HEK293 (cell line): ENCODE measurements around the gene TNFRSF25.
"Not testable (repeated sequence)": the region's sequence is repeated elsewhere in the genome, so short reads cannot be mapped to it uniquely, and the experiment has no call there.

ENCODE experiments used
- CTCF ChIA-PET: fragments of 350-600 bp; formaldehyde crosslinking; extraction: SDS; loops from one replicate; lab custom pipeline; 2021; ENCODE audit warnings: antibody characterized with exemption; lab: Yijun Ruan, JAX
- POLR2A ChIA-PET: fragments of 300-600 bp; formaldehyde crosslinking; extraction: SDS; loops from one replicate; lab custom pipeline; 2020; ENCODE audit warnings: antibody characterized with exemption, inconsistent platforms; lab: Yijun Ruan, JAX
- H3K27ac ChIP-seq: fragments of 200-500 bp; sonication (Bioruptor generic); 2 replicates; pipeline ENCODE4 v1.5.1; 2014; ENCODE audit warnings: low read depth, low read length, control low read depth, inconsistent platforms; ENCODE audit errors: extremely low read depth
- H3K36me3 ChIP-seq, 2 experiments: fragments of 200-500 bp in 1 of 2; sonication (Bioruptor generic) in 1 of 2; 1 replicate in 1 of 2; 2 replicates in 1 of 2; pipeline ENCODE4 v1.5.1; 2014 to 2017; ENCODE audit warnings: inconsistent platforms in 2 of 2, low read length in 2 of 2; ENCODE audit not compliant: control insufficient read depth in 2 of 2, insufficient read depth in 1 of 2
- H3K4me1 ChIP-seq: fragments of 200-500 bp; sonication (Bioruptor generic); 2 replicates; pipeline ENCODE4 v1.5.1; 2014; ENCODE audit warnings: mild to moderate bottlenecking, low read length, inconsistent platforms; ENCODE audit not compliant: control insufficient read depth, insufficient read depth
- H3K4me3 ChIP-seq: 2 replicates; pipeline ENCODE4 v1.5.1; 2011; ENCODE audit warnings: low read depth, mild to moderate bottlenecking, control low read depth, low read length, moderate library complexity
- H3K9me3 ChIP-seq: fragments of 200-500 bp; sonication (Bioruptor generic); 2 replicates; pipeline ENCODE4 v1.5.1; 2014; ENCODE audit warnings: low read depth, low read length, inconsistent platforms; ENCODE audit not compliant: control insufficient read depth, insufficient read depth
- EGR2 ChIP-seq: fragments of 450-650 bp; formaldehyde crosslinking; IDR thresholded peaks from 2 replicates; pipeline ENCODE4 v1.5.1; 2016; ENCODE audit warnings: low read depth, missing biosample characterization, missing genetic modification characterization
- GLIS1 ChIP-seq: fragments of 450-650 bp; formaldehyde crosslinking; IDR thresholded peaks from 2 replicates; pipeline ENCODE4 v1.5.1; 2016; ENCODE audit warnings: missing biosample characterization, missing genetic modification characterization
- GLIS2 ChIP-seq: fragments of 450-650 bp; formaldehyde crosslinking; IDR thresholded peaks from 2 replicates; pipeline ENCODE4 v1.5.1; 2016; ENCODE audit warnings: missing biosample characterization, missing genetic modification characterization
- IKZF3 ChIP-seq: fragments of 450-650 bp; IDR thresholded peaks from 2 replicates; pipeline ENCODE4 v1.5.0; 2018; ENCODE audit warnings: missing biosample characterization, mild to moderate bottlenecking, missing genetic modification characterization, moderate library complexity
- SCRT2 ChIP-seq: fragments of 450-650 bp; formaldehyde crosslinking; IDR thresholded peaks from 2 replicates; pipeline ENCODE4 v1.5.1; 2016; ENCODE audit warnings: missing biosample characterization, missing genetic modification characterization
- SP7 ChIP-seq: fragments of 450-650 bp; formaldehyde crosslinking; IDR thresholded peaks from 2 replicates; pipeline ENCODE4 v1.5.1; 2016; ENCODE audit warnings: missing biosample characterization, missing genetic modification characterization
- ZFHX2 ChIP-seq: fragments of 450-650 bp; formaldehyde crosslinking; conservative IDR thresholded peaks from 2 replicates; pipeline ENCODE4 v1.5.1; 2016; ENCODE audit warnings: missing biosample characterization, missing genetic modification characterization
- ZIC2 ChIP-seq: fragments of 450-650 bp; formaldehyde crosslinking; IDR thresholded peaks from 2 replicates; pipeline ENCODE4 v1.5.1; 2016; ENCODE audit warnings: missing biosample characterization, missing genetic modification characterization
- ZNF426 ChIP-seq: fragments of 450-650 bp; formaldehyde crosslinking; IDR thresholded peaks from 2 replicates; pipeline ENCODE4 v1.5.1; 2017; ENCODE audit warnings: missing biosample characterization, missing genetic modification characterization, mild to moderate bottlenecking, inconsistent platforms, moderate library complexity
- ZNF664 ChIP-seq: fragments of 450-650 bp; formaldehyde crosslinking; IDR thresholded peaks from 2 replicates; pipeline ENCODE4 v1.5.1; 2016; ENCODE audit warnings: missing biosample characterization, missing genetic modification characterization
- ZNF776 ChIP-seq: fragments of 450-650 bp; formaldehyde crosslinking; IDR thresholded peaks from 2 replicates; pipeline ENCODE4 v1.5.0; 2017; ENCODE audit warnings: missing biosample characterization, missing genetic modification characterization, borderline replicate concordance

Gene TNFRSF25

DNA sequence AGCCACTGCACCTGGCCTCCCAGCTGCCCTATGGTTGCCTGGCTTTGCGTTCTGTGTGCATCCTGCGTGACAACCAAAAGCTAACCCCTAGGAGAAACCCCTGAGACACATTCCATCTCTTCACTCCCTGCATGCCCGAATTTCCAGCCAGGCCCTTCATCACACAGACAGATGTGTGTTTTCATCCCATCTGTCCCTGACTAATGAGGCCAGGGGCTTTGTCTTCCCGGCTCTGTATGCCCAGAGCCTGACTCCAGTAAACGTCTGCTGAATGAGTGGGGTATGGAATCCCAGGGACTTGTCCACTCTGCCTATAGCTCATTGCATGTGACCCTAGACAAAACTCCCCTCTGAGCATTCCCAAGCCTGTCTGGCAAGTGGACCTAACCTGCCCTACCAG, 31.8 kb downstream of the TNFRSF25 start:
- Histone ChIP-seq H3K36me3 (no peaks in the 10 kb centered on the region), H3K4me3 (no peak overlapping the region), H3K4me1 (no peaks in the 10 kb centered on the region), H3K27ac (no peak overlapping the region), H3K9me3 (no peaks in the 10 kb centered on the region)
- TF ChIP-seq SP7 (tag by site-specific recombination) (no peak), ZNF776 (tag by site-specific recombination) (no peak), SCRT2 (no peak), ZIC2 (tag by site-specific recombination) (no peak), ZNF426 (tag by site-specific recombination) (no peak), IKZF3 (tag by site-specific recombination) (no peak)
- CTCF ChIA-PET = interaction anchor here (0.6 to 4.0 kb wide), 4 partner anchors 11 to 284 kb away, joined by 3 to 22 read pairs (median 3); no protein-coding TSS in a partner anchor
- POLR2A ChIA-PET = no interaction called here

DNA sequence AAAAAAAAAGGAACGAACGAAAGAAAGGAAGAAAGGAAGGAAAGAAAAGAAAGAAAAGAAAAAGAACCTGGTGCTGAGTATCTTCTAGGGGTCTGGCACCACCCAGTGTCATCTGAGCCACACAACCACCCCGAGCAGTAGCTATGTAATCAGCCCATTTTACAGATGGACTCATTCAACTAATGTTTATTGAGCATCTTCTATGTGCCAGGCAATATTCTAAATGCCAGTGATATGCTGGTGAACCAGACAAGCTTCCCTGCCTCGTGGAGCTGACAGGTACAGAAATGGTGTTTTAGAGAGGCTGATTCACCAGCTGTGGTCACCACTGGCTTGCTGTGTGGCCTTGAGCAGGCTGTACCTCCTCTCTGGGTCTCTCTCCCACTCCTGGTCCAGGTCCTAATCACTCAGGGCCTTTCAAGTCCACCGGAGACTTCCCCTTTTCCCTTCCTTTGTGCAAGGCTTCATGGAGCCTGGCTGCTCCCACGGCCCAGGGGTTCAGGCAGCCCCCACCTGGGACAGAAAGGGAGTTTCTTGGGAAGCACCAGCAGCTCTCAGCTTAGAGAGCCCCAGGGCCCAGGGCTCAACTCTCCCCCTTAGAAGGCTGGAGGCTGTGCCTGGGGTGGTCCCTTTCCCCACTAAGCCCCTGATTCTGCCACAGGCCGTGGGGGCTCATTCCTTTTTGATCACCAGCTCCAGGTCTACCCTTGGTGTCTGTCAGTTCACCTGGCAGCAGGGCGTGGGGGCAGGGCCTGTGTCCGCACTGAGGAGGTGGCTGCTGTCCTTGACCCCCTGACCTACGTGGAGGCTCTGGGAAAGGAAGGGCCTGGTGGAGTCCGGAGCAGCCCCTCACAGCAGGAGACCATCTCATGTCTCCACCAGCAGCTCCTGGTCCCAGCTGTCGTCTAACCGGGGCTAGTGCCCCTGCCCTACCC, 34.1 kb downstream of the TNFRSF25 start:
- H3K4me1 ChIP-seq, H3K4me3 ChIP-seq, H3K27ac ChIP-seq, H3K36me3 ChIP-seq, H3K9me3 ChIP-seq: not testable (repeated sequence)
- POLR2A ChIA-PET = interaction anchor here (0.7 kb wide), 2 partner anchors 8 to 55 kb away, joined by 8 read pairs; no protein-coding TSS in a partner anchor
- CTCF ChIA-PET = interaction anchor here (0.6 to 4.0 kb wide), 4 partner anchors 9 to 81 kb away, joined by 3 to 22 read pairs (median 4); no protein-coding TSS in a partner anchor
- peak; percentile 98 for TF ChIP-seq ZNF664 (tag by site-specific recombination)

GRCh38 chr1:6429660-6430411, 36.1 kb downstream of the TNFRSF25 start:
- H3K4me1 ChIP-seq, H3K36me3 ChIP-seq, POLR2A ChIA-PET, H3K4me3 ChIP-seq, H3K27ac ChIP-seq, H3K9me3 ChIP-seq: not testable (repeated sequence)
- CTCF ChIA-PET = interaction anchor here (0.9 to 2.1 kb wide), 2 partner anchors 16 to 183 kb away, joined by 3 to 5 read pairs; no protein-coding TSS in a partner anchor
- TF ChIP-seq ZIC2 (tag by site-specific recombination) (peak; percentile 86), EGR2 (tag by site-specific recombination) (peak; percentile 91), GLIS2 (tag by site-specific recombination) (peak; percentile 17; the same call in 1 of the 2 replicates), ZFHX2 (tag by site-specific recombination) (peak; percentile 90), GLIS1 (peak; percentile 73)

DNA sequence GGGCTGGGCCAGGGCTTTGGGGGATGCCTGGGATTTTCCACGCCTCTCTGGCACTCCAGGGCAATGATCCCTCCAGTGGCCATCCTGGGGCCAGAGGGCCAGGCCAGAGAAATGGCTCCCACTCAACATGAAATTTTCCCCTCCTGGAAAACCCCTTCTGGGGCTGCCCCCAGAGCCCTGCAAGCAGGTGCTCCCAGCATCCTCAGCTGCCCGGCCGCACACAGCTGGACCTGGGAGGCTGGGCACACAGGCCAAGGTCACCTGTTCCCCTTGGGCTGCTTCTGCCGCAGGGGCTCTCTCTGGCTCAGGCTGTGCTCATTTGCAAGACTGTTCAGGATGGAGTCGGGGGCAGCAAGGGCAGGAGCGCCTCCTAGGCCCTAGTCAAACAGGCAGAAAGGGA, 37.5 kb downstream of the TNFRSF25 start:
- CTCF ChIA-PET = interaction anchor here (0.6 to 1.9 kb wide), 3 partner anchors 9 to 42 kb away, joined by 3 to 9 read pairs (median 4); no protein-coding TSS in a partner anchor
- H3K9me3 ChIP-seq, H3K36me3 ChIP-seq, H3K4me3 ChIP-seq, POLR2A ChIA-PET, H3K27ac ChIP-seq, H3K4me1 ChIP-seq: not testable (repeated sequence)
